Endothelial cell of umbilical vein (primary cell): ENCODE results near the gene LMF1. TPM values are rescaled to one million over a fixed set of nuclear protein-coding genes. Genes with fewer than 3 reads are reported as not detected.

Experiments used
- BruUV-seq: library from RNA; stranded (reverse); fragments of 400-500 nt; replicated peaks from 2 replicates; lab custom pipeline; 2021; lab: Mats Ljungman, UMichigan
- CTCF ChIA-PET: fragments of 300-600, 350-600 bp; sonication (Branson Sonifier 250); formaldehyde crosslinking; loops from one replicate; lab custom pipeline; 2021; ENCODE audit warnings: antibody characterized with exemption, inconsistent platforms; lab: Charles Lee
- POLR2A ChIA-PET: fragments of 300-600, 350-600 bp; sonication (Branson Sonifier 250); formaldehyde crosslinking; loops from one replicate; lab custom pipeline; 2021; ENCODE audit warnings: antibody characterized with exemption, inconsistent platforms; lab: Charles Lee
- DNase-seq: peaks from one replicate; pipeline ENCODE4 v3.0.0-alpha.2; 2011; ENCODE audit warnings: low read depth, low spot score
- FAIRE-seq: peaks from 2 replicates; lab custom pipeline; 2011; peaks lifted over from hg19 to GRCh38; lab: Jason Lieb, UNC
- H2AFZ ChIP-seq: 2 replicates; pipeline ENCODE4 v1.6.0; 2012; ENCODE audit warnings: low read depth, low read length, control low read depth, inconsistent platforms
- H3K27ac ChIP-seq: 2 replicates; pipeline ENCODE4 v1.5.1; 2011; ENCODE audit warnings: low read depth, mild to moderate bottlenecking, control low read depth, low read length, moderate library complexity; ENCODE audit not compliant: insufficient read depth
- H3K27me3 ChIP-seq, 2 experiments: 2 replicates each; pipeline versions ENCODE4 v1.6.0 to v1.6.1; 2011; ENCODE audit warnings: low read length in 2 of 2, mixed read lengths in 1 of 2; ENCODE audit not compliant: control insufficient read depth in 2 of 2, insufficient read depth in 2 of 2
- H3K36me3 ChIP-seq, 2 experiments: 2 replicates in 1 of 2; 3 replicates in 1 of 2; pipeline ENCODE4 v1.5.1; 2011; ENCODE audit warnings: low read length in 2 of 2, mild to moderate bottlenecking in 1 of 2, moderate library complexity in 1 of 2; ENCODE audit not compliant: control insufficient read depth in 2 of 2, insufficient read depth in 2 of 2; ENCODE audit errors: extremely low read depth in 1 of 2
- H3K4me1 ChIP-seq: 3 replicates; pipeline ENCODE4 v1.5.1; 2011; ENCODE audit warnings: mild to moderate bottlenecking, low read length; ENCODE audit not compliant: control insufficient read depth, insufficient read depth; ENCODE audit errors: extremely low read depth
- H3K4me2 ChIP-seq: 2 replicates; pipeline ENCODE4 v1.6.1; 2011; ENCODE audit warnings: low read length, control low read depth, mixed read lengths; ENCODE audit not compliant: insufficient read depth
- H3K4me3 ChIP-seq, 3 experiments: fragments of 200-600 bp in 1 of 3; sonication (generic), shearing (Covaris generic) in 1 of 3; replicated peaks in 1 of 3; 2 replicates each; pipeline ENCODE4 v1.5.1; 2011 to 2016; ENCODE audit warnings: control low read depth in 3 of 3, low read length in 3 of 3, mild to moderate bottlenecking in 2 of 3, inconsistent platforms in 1 of 3, low read depth in 1 of 3, moderate library complexity in 1 of 3; ENCODE audit not compliant: insufficient read depth in 1 of 3
- H3K79me2 ChIP-seq: 2 replicates; pipeline ENCODE4 v1.6.0; 2012; ENCODE audit warnings: low read length, inconsistent platforms; ENCODE audit not compliant: control insufficient read depth, insufficient read depth
- H3K9ac ChIP-seq: replicated peaks from 2 replicates; pipeline ENCODE3; 2011; ENCODE audit warnings: low read length, control low read depth; ENCODE audit not compliant: insufficient read depth; ENCODE audit errors: extremely low read depth
- H3K9me1 ChIP-seq: replicated peaks from 3 replicates; pipeline ENCODE4 v1.6.0; 2011; ENCODE audit warnings: mild to moderate bottlenecking, low read length; ENCODE audit not compliant: control insufficient read depth, insufficient read depth; ENCODE audit errors: extremely low read depth
- H3K9me3 ChIP-seq: replicated peaks from 2 replicates; pipeline ENCODE4 v1.5.1; 2012; ENCODE audit warnings: low read length, inconsistent platforms; ENCODE audit not compliant: control insufficient read depth, insufficient read depth
- H4K20me1 ChIP-seq: replicated peaks from 2 replicates; pipeline ENCODE3; 2011; ENCODE audit warnings: mild to moderate bottlenecking, low read length; ENCODE audit not compliant: control insufficient read depth, insufficient read depth; ENCODE audit errors: extremely low read depth
- EZH2 ChIP-seq: IDR thresholded peaks from 2 replicates; pipeline ENCODE4 v1.6.1; 2012; ENCODE audit warnings: borderline replicate concordance, low read depth, mild to moderate bottlenecking, moderate library complexity, low read length, inconsistent platforms; ENCODE audit not compliant: severe bottlenecking
- FOS ChIP-seq: IDR thresholded peaks from 2 replicates; pipeline ENCODE4 v1.6.1; 2011; ENCODE audit warnings: mild to moderate bottlenecking, low read length, moderate library complexity, borderline replicate concordance; ENCODE audit not compliant: insufficient read depth
- GATA2 ChIP-seq: IDR thresholded peaks from 2 replicates; pipeline ENCODE4 v1.7.0; 2011; ENCODE audit warnings: low read depth, mild to moderate bottlenecking, moderate library complexity, mixed read lengths, low read length; ENCODE audit not compliant: insufficient read length, insufficient read depth
- JUN ChIP-seq: IDR thresholded peaks from 2 replicates; pipeline ENCODE4 v1.6.1; 2011; ENCODE audit warnings: borderline replicate concordance, low read depth; ENCODE audit not compliant: insufficient read length, insufficient read depth
- MYC ChIP-seq: IDR thresholded peaks from one replicate; pipeline ENCODE4 v1.6.1; 2011; ENCODE audit warnings: mild to moderate bottlenecking, low read depth, low read length
- POLR2A ChIP-seq: IDR thresholded peaks from 2 replicates; pipeline ENCODE4 v1.6.1; 2012; ENCODE audit warnings: low read depth, mild to moderate bottlenecking, control low read depth, low read length
- POLR2AphosphoS5 ChIP-seq: IDR thresholded peaks from 2 replicates; pipeline ENCODE4 v1.6.1; 2012; ENCODE audit warnings: low read depth, mild to moderate bottlenecking, control low read depth, low read length, moderate library complexity; ENCODE audit not compliant: insufficient read depth
- dilution Hi-C: fragments of 300-500 bp; cut with MboI; formaldehyde crosslinking; loops from one replicate; pipeline ENCODE4 v1.15.0; 2019; ENCODE audit warnings: low sequenced_read_pairs; ENCODE audit not compliant: extremely low pct_ligation_motif_present
- intact Hi-C: fragments of 100-400 bp; cut with micrococcal nuclease; formaldehyde crosslinking; loops from one replicate; pipeline ENCODE4 v1.10.0; 2022
- polyA plus RNA-seq, 4 experiments: library from polyadenylated mRNA; depleted of rRNA in 3 of 4; stranded (reverse) in 3 of 4; unstranded in 1 of 4; fragments of >200 nt; gene quantifications; 2 replicates each; pipeline versions ENCODE4 v1.2.1 to v1.2.3, GENCODE V29; 2011 to 2012; ENCODE audit warnings: missing spikeins in 1 of 4
- total RNA-seq: library from RNA; stranded (reverse); gene quantifications from 2 replicates; pipeline ENCODE4 v1.2.3, GENCODE V29; 2021
- TF ChIP-seq, protein P1 (sequence below), 2 donors: IDR thresholded peaks; 1 replicate in 1 of 2; 2 replicates in 1 of 2; pipeline ENCODE4 v1.5.1; 2011; ENCODE audit warnings: low read length in 2 of 2, mild to moderate bottlenecking in 2 of 2, moderate library complexity in 2 of 2, control low read depth in 1 of 2, inconsistent platforms in 1 of 2, low read depth in 1 of 2; ENCODE audit not compliant: insufficient read depth in 1 of 2; ENCODE audit errors: extremely low read depth in 1 of 2
- TF ChIP-seq, protein P2 (sequence below): IDR thresholded peaks from 2 replicates; pipeline ENCODE4 v1.6.1; 2011; ENCODE audit not compliant: insufficient read depth, insufficient read length

Gene LMF1
- total and polyA plus RNA-seq, 2 donors (not counting 3 experiments of a cell fraction or from before 2014, with no cell fraction given), result 17.8 TPM

DNA sequence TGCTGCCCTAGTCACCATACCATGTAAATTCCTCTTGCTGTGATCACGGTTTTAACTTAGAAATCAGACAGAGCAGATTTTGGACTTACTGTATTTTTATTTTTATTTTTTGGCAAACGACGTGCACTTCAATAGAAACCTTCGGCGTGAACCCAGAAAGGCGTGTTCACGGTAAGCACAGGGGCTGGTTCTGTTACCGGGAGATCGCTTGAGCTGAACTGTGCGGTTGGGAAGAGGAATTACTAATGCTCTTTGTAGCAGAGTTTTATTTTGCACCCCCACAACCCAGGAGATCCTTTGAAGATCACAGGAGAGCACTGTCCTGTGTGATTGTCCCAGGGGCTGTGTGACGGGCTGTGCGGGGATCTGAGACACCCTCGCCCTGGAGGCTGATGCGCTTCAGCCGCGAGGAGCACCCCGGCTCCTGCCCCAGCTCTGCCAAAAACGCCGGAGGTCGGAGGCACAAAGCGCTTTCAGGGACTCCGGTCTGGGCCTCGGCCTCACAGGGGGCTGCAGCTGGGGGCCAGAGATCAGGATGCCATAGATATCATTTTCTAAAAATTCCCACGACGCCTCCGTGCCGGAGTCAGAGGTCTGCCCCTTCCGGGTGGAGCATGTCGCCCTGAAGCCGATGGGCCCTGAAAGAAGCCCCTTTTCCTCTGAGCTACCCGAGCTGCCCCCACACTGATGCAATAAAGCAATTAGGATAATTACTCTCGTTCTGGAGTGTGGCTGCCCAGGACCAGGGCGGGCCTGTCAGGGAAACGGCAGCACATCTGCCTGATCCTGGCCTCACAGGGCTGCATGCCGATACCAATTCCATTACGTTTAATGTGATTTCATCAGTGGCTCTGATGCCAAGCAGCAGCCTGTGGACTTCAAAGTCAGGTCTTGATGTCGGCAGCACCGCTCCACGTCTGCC is 71.8 kb downstream of the LMF1 start:
- H3K9me1 ChIP-seq, result no peaks in the 10 kb centered on the region
- H4K20me1 ChIP-seq, result no peaks in the 10 kb centered on the region
- no peak overlapping the region for H2AFZ ChIP-seq
- H3K9me3 ChIP-seq, result no peaks in the 10 kb centered on the region
- no peak for DNase-seq
- H3K4me1 ChIP-seq, result no peaks in the 10 kb centered on the region
- ChIA-PET POLR2A (interaction anchor here (0.6 kb wide), 1 partner anchor 149 kb away, joined by 5 read pairs; no protein-coding TSS in a partner anchor), CTCF (no interaction called here)
- H3K4me2 ChIP-seq, result no peak overlapping the region
- no peaks in the 10 kb centered on the region for H3K27me3 ChIP-seq
- dilution Hi-C loops (no loop called here), intact Hi-C loops (no loop called here)
- no peak overlapping the region for H3K27ac ChIP-seq
- no TSS peak for BruUV-seq
- H3K79me2 ChIP-seq, result no peaks in the 10 kb centered on the region
- no peaks in the 10 kb centered on the region for H3K36me3 ChIP-seq
- FAIRE-seq, result no peak
- H3K9ac ChIP-seq, result no peak overlapping the region
- TF ChIP-seq JUN (no peak), FOS (no peak), MYC (no peak), POLR2AphosphoS5 (no peak), POLR2A (no peak), EZH2 (no peak), GATA2 (no peak)
- TF ChIP-seq, protein P1, sequence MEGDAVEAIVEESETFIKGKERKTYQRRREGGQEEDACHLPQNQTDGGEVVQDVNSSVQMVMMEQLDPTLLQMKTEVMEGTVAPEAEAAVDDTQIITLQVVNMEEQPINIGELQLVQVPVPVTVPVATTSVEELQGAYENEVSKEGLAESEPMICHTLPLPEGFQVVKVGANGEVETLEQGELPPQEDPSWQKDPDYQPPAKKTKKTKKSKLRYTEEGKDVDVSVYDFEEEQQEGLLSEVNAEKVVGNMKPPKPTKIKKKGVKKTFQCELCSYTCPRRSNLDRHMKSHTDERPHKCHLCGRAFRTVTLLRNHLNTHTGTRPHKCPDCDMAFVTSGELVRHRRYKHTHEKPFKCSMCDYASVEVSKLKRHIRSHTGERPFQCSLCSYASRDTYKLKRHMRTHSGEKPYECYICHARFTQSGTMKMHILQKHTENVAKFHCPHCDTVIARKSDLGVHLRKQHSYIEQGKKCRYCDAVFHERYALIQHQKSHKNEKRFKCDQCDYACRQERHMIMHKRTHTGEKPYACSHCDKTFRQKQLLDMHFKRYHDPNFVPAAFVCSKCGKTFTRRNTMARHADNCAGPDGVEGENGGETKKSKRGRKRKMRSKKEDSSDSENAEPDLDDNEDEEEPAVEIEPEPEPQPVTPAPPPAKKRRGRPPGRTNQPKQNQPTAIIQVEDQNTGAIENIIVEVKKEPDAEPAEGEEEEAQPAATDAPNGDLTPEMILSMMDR (IDR thresholded peaks at IDR 0.05; ENCODE audit: extremely low read depth in 1 of 2, insufficient read depth in 1 of 2, low read depth in 1 of 2, low read length in 2 of 2), result no peak
- TF ChIP-seq, protein P2, sequence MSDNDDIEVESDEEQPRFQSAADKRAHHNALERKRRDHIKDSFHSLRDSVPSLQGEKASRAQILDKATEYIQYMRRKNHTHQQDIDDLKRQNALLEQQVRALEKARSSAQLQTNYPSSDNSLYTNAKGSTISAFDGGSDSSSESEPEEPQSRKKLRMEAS, result no peak
- no peak overlapping the region for H3K4me3 ChIP-seq
